ENCODE results near the gene SPATA1.

DNA sequence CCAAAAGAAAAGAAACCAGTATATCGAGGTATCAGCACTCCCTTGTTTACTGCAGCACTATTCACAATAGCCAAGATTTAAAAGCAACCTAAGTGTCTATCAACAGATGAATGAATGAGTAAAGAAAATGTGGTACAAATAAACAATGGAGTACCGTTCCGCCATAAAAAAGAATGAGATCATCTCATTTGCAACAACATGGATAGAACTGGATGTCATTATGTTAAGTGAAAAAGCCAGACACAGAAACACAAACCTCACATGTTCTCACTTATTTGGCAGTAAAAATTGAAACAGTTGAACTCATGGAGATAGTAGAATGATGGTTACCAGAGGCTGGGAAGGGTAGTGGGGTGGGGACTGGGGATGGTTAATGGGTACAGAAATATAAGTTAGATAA lies 4.5 kb downstream of the SPATA1 start:
- TF ChIP-seq CTCF (conservative IDR thresholded peaks at IDR 0.05; ENCODE audit: low read length) (no peak), EZH2phosphoT487 (IDR thresholded peaks at IDR 0.05; ENCODE audit: borderline replicate concordance, low read depth, low read length) (no peak)

Measured in OCI-LY7 (cell line).